PC-3 (cell line): ENCODE data around the gene STIMATE. TPM values are rescaled to one million over a fixed set of nuclear protein-coding genes. Genes with fewer than 3 reads are reported as not detected.

ENCODE experiments used
- ATAC-seq: fragments of 200-7000 bp; cut with Tn5 transposase; 2 replicates; pipeline ENCODE4 v1.9.1; 2020; ENCODE audit warnings: mild to moderate bottlenecking, moderate library complexity
- BruUV-seq: library from RNA; stranded (reverse); fragments of 400-500 nt; replicated peaks from 2 replicates; lab custom pipeline; 2021; lab: Mats Ljungman, UMichigan
- CTCF ChIA-PET: fragments of 300-600 bp; sonication (Branson Sonifier 250); formaldehyde crosslinking; loops from one replicate; lab custom pipeline; 2022; ENCODE audit warnings: antibody characterized with exemption; lab: Charles Lee
- POLR2A ChIA-PET: fragments of 300-600 bp; sonication (Branson Sonifier 250); formaldehyde crosslinking; loops from one replicate; lab custom pipeline; 2022; ENCODE audit warnings: antibody characterized with exemption; ENCODE audit not compliant: unreplicated experiment; lab: Charles Lee
- DNase-seq: peaks from one replicate; pipeline ENCODE4 v3.0.0-alpha.2; 2015
- H2AFZ ChIP-seq: fragments of 300-600 bp; sonication (generic); 2 replicates; pipeline ENCODE4 v1.6.0; 2016; ENCODE audit warnings: antibody characterized with exemption, low read length
- H3F3A ChIP-seq: fragments of 300-600 bp; sonication (generic); one replicate; pipeline ENCODE4 v1.6.0; 2017; ENCODE audit warnings: antibody characterized with exemption, low read length, control low read depth, mild to moderate bottlenecking; ENCODE audit not compliant: unreplicated experiment
- H3K27ac ChIP-seq: fragments of 300-600 bp; sonication (generic); 2 replicates; pipeline ENCODE4 v1.5.1; 2016; ENCODE audit warnings: mild to moderate bottlenecking, low read length
- H3K27me3 ChIP-seq: fragments of 300-600 bp; sonication (generic); 2 replicates; pipeline ENCODE4 v1.6.1; 2016; ENCODE audit warnings: low read length, mixed read lengths
- H3K36me3 ChIP-seq: fragments of 300-600 bp; sonication (generic); 2 replicates; pipeline ENCODE4 v1.6.1; 2016; ENCODE audit warnings: low read depth, mixed run types, low read length, mixed read lengths
- H3K4me1 ChIP-seq: fragments of 300-600 bp; sonication (generic); 2 replicates; pipeline ENCODE4 v1.5.1; 2016; ENCODE audit warnings: low read length; ENCODE audit not compliant: insufficient read depth
- H3K4me2 ChIP-seq: fragments of 300-600 bp; sonication (generic); 2 replicates; pipeline ENCODE4 v1.6.0; 2016; ENCODE audit warnings: low read length
- H3K4me3 ChIP-seq: fragments of 300-600 bp; sonication (generic); 2 replicates; pipeline ENCODE4 v1.5.1; 2016; ENCODE audit warnings: mild to moderate bottlenecking, low read length, mixed read lengths
- H3K79me2 ChIP-seq: fragments of 300-600 bp; sonication (generic); 2 replicates; pipeline ENCODE4 v1.6.1; 2017; ENCODE audit warnings: low read length, mixed read lengths
- H3K9ac ChIP-seq: fragments of 300-600 bp; sonication (generic); 2 replicates; pipeline ENCODE4 v1.6.0; 2016; ENCODE audit warnings: mild to moderate bottlenecking, low read length
- H3K9me2 ChIP-seq: fragments of 300-600 bp; sonication (generic); replicated peaks from 2 replicates; pipeline ENCODE4 v1.6.1; 2016; ENCODE audit warnings: mixed run types, low read length, mixed read lengths
- H3K9me3 ChIP-seq: fragments of 300-600 bp; sonication (generic); 2 replicates; pipeline ENCODE4 v1.6.1; 2016; ENCODE audit warnings: low read length, mixed read lengths
- H4K20me1 ChIP-seq: fragments of 300-600 bp; sonication (generic); 2 replicates; pipeline ENCODE4 v1.6.1; 2016; ENCODE audit warnings: low read length, mixed read lengths
- EZH2 ChIP-seq: fragments of 300-600 bp; sonication (generic); IDR thresholded peaks from one replicate; pipeline ENCODE4 v1.6.1; 2017; ENCODE audit warnings: antibody characterized with exemption, mild to moderate bottlenecking, low read length; ENCODE audit not compliant: unreplicated experiment
- EZH2phosphoT487 ChIP-seq: fragments of 300-600 bp; sonication (generic); IDR thresholded peaks from 2 replicates; pipeline ENCODE4 v1.6.1; 2018; ENCODE audit warnings: mild to moderate bottlenecking, antibody characterized with exemption, low read length, borderline replicate concordance
- intact Hi-C: fragments of 100-400 bp; cut with micrococcal nuclease; formaldehyde crosslinking; loops from 2 replicates; pipeline ENCODE4 v1.9.0; 2023
- total RNA-seq: library from RNA; depleted of rRNA; stranded (reverse); fragments of >200 nt; gene quantifications from 2 replicates; pipeline ENCODE4 v1.2.3, GENCODE V29; 2014
- TF ChIP-seq, protein P1 (sequence below): fragments of 300-600 bp; sonication (generic); conservative IDR thresholded peaks from 2 replicates; pipeline ENCODE4 v1.5.1; 2017; ENCODE audit warnings: antibody characterized with exemption, low read depth, mild to moderate bottlenecking, low read length

Gene STIMATE
- total RNA-seq, 1 experiment from 2014 or later: 29.7 TPM

GRCh38 chr3:52798978-52799476, 98.3 kb downstream of the STIMATE start:
- Histone ChIP-seq H3K9me2 (no peaks in the 10 kb centered on the region), H3K4me2 (no peak overlapping the region), H4K20me1 (no peaks in the 10 kb centered on the region), H3K36me3 (no peaks in the 10 kb centered on the region), H2AFZ (no peak overlapping the region), H3K27me3 (no peaks in the 10 kb centered on the region), H3K4me1 (peaks cover 4% of the 10 kb centered on the region; the same call in 1 of the 2 replicates), H3K9me3 (no peaks in the 10 kb centered on the region), H3K27ac (no peak overlapping the region), H3K79me2 (no peaks in the 10 kb centered on the region), H3K9ac (no peak overlapping the region), H3F3A (no peaks in the 10 kb centered on the region), H3K4me3 (no peak overlapping the region)
- ATAC-seq: peak; percentile 69
- TF ChIP-seq, protein P1, sequence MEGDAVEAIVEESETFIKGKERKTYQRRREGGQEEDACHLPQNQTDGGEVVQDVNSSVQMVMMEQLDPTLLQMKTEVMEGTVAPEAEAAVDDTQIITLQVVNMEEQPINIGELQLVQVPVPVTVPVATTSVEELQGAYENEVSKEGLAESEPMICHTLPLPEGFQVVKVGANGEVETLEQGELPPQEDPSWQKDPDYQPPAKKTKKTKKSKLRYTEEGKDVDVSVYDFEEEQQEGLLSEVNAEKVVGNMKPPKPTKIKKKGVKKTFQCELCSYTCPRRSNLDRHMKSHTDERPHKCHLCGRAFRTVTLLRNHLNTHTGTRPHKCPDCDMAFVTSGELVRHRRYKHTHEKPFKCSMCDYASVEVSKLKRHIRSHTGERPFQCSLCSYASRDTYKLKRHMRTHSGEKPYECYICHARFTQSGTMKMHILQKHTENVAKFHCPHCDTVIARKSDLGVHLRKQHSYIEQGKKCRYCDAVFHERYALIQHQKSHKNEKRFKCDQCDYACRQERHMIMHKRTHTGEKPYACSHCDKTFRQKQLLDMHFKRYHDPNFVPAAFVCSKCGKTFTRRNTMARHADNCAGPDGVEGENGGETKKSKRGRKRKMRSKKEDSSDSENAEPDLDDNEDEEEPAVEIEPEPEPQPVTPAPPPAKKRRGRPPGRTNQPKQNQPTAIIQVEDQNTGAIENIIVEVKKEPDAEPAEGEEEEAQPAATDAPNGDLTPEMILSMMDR: peak; percentile 80
- TF ChIP-seq EZH2phosphoT487 (no peak), EZH2 (no peak)
- ChIA-PET POLR2A (no interaction called here), CTCF (no interaction called here)
- DNase-seq: peak; percentile 76
- no TSS peak for BruUV-seq
- intact Hi-C loops: no loop called here

- H3K4me3 ChIP-seq: no peak overlapping the region
- POLR2A ChIA-PET: no interaction called here
- H3K9me3 ChIP-seq: no peaks in the 10 kb centered on the region
- intact Hi-C loops: no loop called here
- H3K27me3 ChIP-seq: no peaks in the 10 kb centered on the region
- H4K20me1 ChIP-seq: no peaks in the 10 kb centered on the region
- H3K4me1 ChIP-seq: peaks cover 4% of the 10 kb centered on the region; the same call in 1 of the 2 replicates
- no peaks in the 10 kb centered on the region for H3F3A ChIP-seq
- H3K36me3 ChIP-seq: no peaks in the 10 kb centered on the region
- BruUV-seq: no TSS peak
- peak; percentile 28 for ATAC-seq
- no peaks in the 10 kb centered on the region for H3K9me2 ChIP-seq
- H3K4me2 ChIP-seq: no peak overlapping the region
- no peaks in the 10 kb centered on the region for H3K79me2 ChIP-seq
- H2AFZ ChIP-seq: no peak overlapping the region
- no peak for DNase-seq
- no peak overlapping the region for H3K27ac ChIP-seq
- no peak for TF ChIP-seq EZH2
- no peak overlapping the region for H3K9ac ChIP-seq
- CTCF ChIA-PET: no interaction called here
Measured at GRCh38 chr3:52798376-52798977, 98.9 kb downstream of the STIMATE start.

GRCh38 chr3:52796411-52796810, 100.9 kb downstream of the STIMATE start:
- no peak overlapping the region for H3K4me2 ChIP-seq
- H3K9me3 ChIP-seq: no peaks in the 10 kb centered on the region
- no peaks in the 10 kb centered on the region for H3K79me2 ChIP-seq
- ATAC-seq (no peak), DNase-seq (no peak)
- ChIA-PET CTCF (interaction anchor here (0.6 kb wide), 1 partner anchor 16 kb away, joined by 3 read pairs; no protein-coding TSS in a partner anchor), POLR2A (no interaction called here)
- H2AFZ ChIP-seq: no peak overlapping the region
- H3F3A ChIP-seq: no peaks in the 10 kb centered on the region
- no TSS peak for BruUV-seq
- H3K9ac ChIP-seq: no peak overlapping the region
- H3K9me2 ChIP-seq: no peaks in the 10 kb centered on the region
- H3K4me3 ChIP-seq: no peak overlapping the region
- H4K20me1 ChIP-seq: no peaks in the 10 kb centered on the region
- intact Hi-C loops: no loop called here
- H3K4me1 ChIP-seq: peaks cover 4% of the 10 kb centered on the region; the same call in 1 of the 2 replicates
- TF ChIP-seq EZH2phosphoT487 (no peak), EZH2 (no peak)
- TF ChIP-seq, protein P1: no peak
- H3K36me3 ChIP-seq: no peaks in the 10 kb centered on the region
- no peaks in the 10 kb centered on the region for H3K27me3 ChIP-seq
- no peak overlapping the region for H3K27ac ChIP-seq
